ENCODE measurements around the gene NDUFS8.

The NDUFS8 gene

GRCh38 chr11:68077617-68078582 lies 47.4 kb downstream of the NDUFS8 start:
- in situ Hi-C loops (cut with HindIII; ENCODE audit: low sequenced_read_pairs), result no loop called here
- H3K4me3 ChIP-seq (ENCODE audit: low read depth, low read length), result no peak overlapping the region
- TF ChIP-seq CTCF (IDR thresholded peaks at IDR 0.05; ENCODE audit: low read depth, low read length, missing control alignments), result no peak
- no peak for DNase-seq (ENCODE audit: low read depth)

- TF ChIP-seq CTCF (IDR thresholded peaks at IDR 0.05; ENCODE audit: low read depth, low read length, missing control alignments), result no peak
- in situ Hi-C loops (cut with HindIII; ENCODE audit: low sequenced_read_pairs), result no loop called here
Measured at GRCh38 chr11:68080860-68081259, 50.4 kb downstream of the NDUFS8 start.

GRCh38 chr11:68081691-68082090 lies 51.2 kb downstream of the NDUFS8 start:
- no peak for TF ChIP-seq CTCF (IDR thresholded peaks at IDR 0.05; ENCODE audit: low read depth, low read length, missing control alignments)
- in situ Hi-C loops (cut with HindIII; ENCODE audit: low sequenced_read_pairs), result no loop called here
- no peak overlapping the region for H3K4me3 ChIP-seq (ENCODE audit: low read depth, low read length)
- peak; percentile 59 for DNase-seq (ENCODE audit: low read depth)

More at GRCh38 chr11:68080860-68081259, 50.4 kb downstream of the NDUFS8 start:
- no peak overlapping the region for H3K4me3 ChIP-seq (ENCODE audit: low read depth, low read length)
- DNase-seq (ENCODE audit: low read depth), result no peak

- in situ Hi-C loops (cut with HindIII; ENCODE audit: low sequenced_read_pairs), result no loop called here
- no peak overlapping the region for H3K4me3 ChIP-seq (ENCODE audit: low read depth, low read length)
- no peak for DNase-seq (ENCODE audit: low read depth)
- TF ChIP-seq CTCF (IDR thresholded peaks at IDR 0.05; ENCODE audit: low read depth, low read length, missing control alignments), result no peak
Measured at GRCh38 chr11:68082481-68082880, 52.0 kb downstream of the NDUFS8 start.

GRCh38 chr11:68083517-68083916 lies 53.0 kb downstream of the NDUFS8 start:
- in situ Hi-C loops (cut with HindIII; ENCODE audit: low sequenced_read_pairs), result no loop called here
- no peak overlapping the region for H3K4me3 ChIP-seq (ENCODE audit: low read depth, low read length)
- no peak for TF ChIP-seq CTCF (IDR thresholded peaks at IDR 0.05; ENCODE audit: low read depth, low read length, missing control alignments)
- no peak for DNase-seq (ENCODE audit: low read depth)

Data from astrocyte of the cerebellum (primary cell).